ENCODE results near the gene EFNB3. TPM values are rescaled to one million over a fixed set of nuclear protein-coding genes. Genes with fewer than 3 reads are reported as not detected.

EFNB3 gene
- total RNA-seq, 1 donor from 2014 or later = not detected

GRCh38 chr17:7697828-7698588 is 7.0 kb upstream of the EFNB3 start:
- intact Hi-C loops (cut with micrococcal nuclease) = no loop called here

- intact Hi-C loops (cut with micrococcal nuclease) = no loop called here
These were observed 4.5 kb upstream of the EFNB3 start for GRCh38 chr17:7700510-7700909.

- intact Hi-C loops (cut with micrococcal nuclease) = no loop called here
These were observed 3.3 kb upstream of the EFNB3 start for GRCh38 chr17:7701681-7702080.

GRCh38 chr17:7702776-7703175 is 2.2 kb upstream of the EFNB3 start:
- intact Hi-C loops (cut with micrococcal nuclease) = no loop called here

GRCh38 chr17:7703584-7704479 is 1.2 kb upstream of the EFNB3 start:
- intact Hi-C loops (cut with micrococcal nuclease) = no loop called here

GRCh38 chr17:7705269-7706255 is 560 bp downstream of the EFNB3 start:
- intact Hi-C loops (cut with micrococcal nuclease) = no loop called here

GRCh38 chr17:7706631-7707354 is 1.8 kb downstream of the EFNB3 start:
- intact Hi-C loops (cut with micrococcal nuclease) = no loop called here

GRCh38 chr17:7707446-7707845 is 2.4 kb downstream of the EFNB3 start:
- intact Hi-C loops (cut with micrococcal nuclease) = no loop called here

- intact Hi-C loops (cut with micrococcal nuclease) = no loop called here
These were observed 3.1 kb downstream of the EFNB3 start for GRCh38 chr17:7707858-7708750.

- intact Hi-C loops (cut with micrococcal nuclease) = no loop called here
These were observed 4.0 kb downstream of the EFNB3 start for GRCh38 chr17:7709031-7709430.

- intact Hi-C loops (cut with micrococcal nuclease) = no loop called here
These were observed 5.3 kb downstream of the EFNB3 start for GRCh38 chr17:7710301-7710700.

- intact Hi-C loops (cut with micrococcal nuclease) = no loop called here
These were observed 6.2 kb downstream of the EFNB3 start for GRCh38 chr17:7711051-7711755.

- intact Hi-C loops (cut with micrococcal nuclease) = no loop called here
These were observed 7.2 kb downstream of the EFNB3 start for GRCh38 chr17:7712111-7712771.

GRCh38 chr17:7713782-7714181 is 8.8 kb downstream of the EFNB3 start:
- intact Hi-C loops (cut with micrococcal nuclease) = no loop called here

- intact Hi-C loops (cut with micrococcal nuclease) = no loop called here
These were observed 10.0 kb downstream of the EFNB3 start for GRCh38 chr17:7714721-7715594.

GRCh38 chr17:7715936-7716886 is 11.2 kb downstream of the EFNB3 start:
- intact Hi-C loops (cut with micrococcal nuclease) = no loop called here

All from T-helper 2 cell treated with Interferon-gamma antibody and Interleukin-4, amounts not matched to agents 100 ng/mL and 5 ng/mL, for 36 hours (primary cell).